WERI-Rb-1 (cell line): ENCODE data around the gene CYB5R4.
A peak's percentile ranks its signal among the peaks of the same experiment; 100 is the strongest.

Source experiments
- DNase-seq: peaks from one replicate; pipeline ENCODE4 v3.0.0-alpha.2; 2020
- H3K27ac ChIP-seq: fragments of 250-450 bp; sonication (Bioruptor Pico); 2 replicates; pipeline ENCODE4 v1.5.1; 2020; ENCODE audit warnings: mild to moderate bottlenecking, moderate library complexity
- H3K27me3 ChIP-seq: fragments of 250-450 bp; sonication (Bioruptor Pico); 2 replicates; pipeline ENCODE4 v1.5.1; 2021; ENCODE audit warnings: mild to moderate bottlenecking, low read depth, moderate library complexity; ENCODE audit not compliant: insufficient read depth, severe bottlenecking
- H3K36me3 ChIP-seq: fragments of 250-450 bp; sonication (Bioruptor Pico); 2 replicates; pipeline ENCODE4 v1.5.1; 2020; ENCODE audit warnings: mild to moderate bottlenecking, moderate library complexity
- H3K4me3 ChIP-seq: 2 replicates; pipeline ENCODE4 v1.5.1; 2011; ENCODE audit warnings: low read depth, mild to moderate bottlenecking, control low read depth, low read length
- H3K9me3 ChIP-seq: fragments of 250-450 bp; sonication (Bioruptor Pico); 2 replicates; pipeline ENCODE4 v1.5.1; 2021; ENCODE audit warnings: mild to moderate bottlenecking, moderate library complexity; ENCODE audit not compliant: severe bottlenecking
- TF ChIP-seq, protein P1 (sequence below): IDR thresholded peaks from 2 replicates; pipeline ENCODE4 v1.5.1; 2011; ENCODE audit warnings: low read depth, mild to moderate bottlenecking, control low read depth, inconsistent platforms, low read length

CYB5R4 gene

DNA sequence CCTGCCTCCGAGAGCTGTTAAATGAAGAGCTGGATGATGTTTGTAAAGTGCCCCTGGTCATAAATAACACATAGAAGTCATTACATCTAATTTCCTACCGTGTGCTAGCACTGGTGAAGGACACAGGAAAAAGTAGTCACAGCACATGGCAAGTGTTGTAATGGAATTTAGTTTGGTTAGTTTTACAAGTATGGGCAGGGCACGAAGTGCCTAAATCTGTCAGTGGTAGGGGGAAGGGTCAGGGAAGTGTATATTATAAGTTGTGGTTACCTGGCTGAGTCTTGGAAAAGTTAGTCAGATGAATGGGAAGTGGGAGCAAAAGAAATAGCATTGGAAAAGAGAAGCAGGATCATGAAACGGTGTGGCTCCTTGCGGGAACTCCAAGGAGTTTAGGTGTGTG, 4.7 kb upstream of the CYB5R4 start:
- Histone ChIP-seq H3K9me3 (no peaks in the 10 kb centered on the region), H3K36me3 (no peaks in the 10 kb centered on the region), H3K27me3 (no peaks in the 10 kb centered on the region), H3K27ac (no peak overlapping the region), H3K4me3 (no peak overlapping the region)
- TF ChIP-seq, protein P1, sequence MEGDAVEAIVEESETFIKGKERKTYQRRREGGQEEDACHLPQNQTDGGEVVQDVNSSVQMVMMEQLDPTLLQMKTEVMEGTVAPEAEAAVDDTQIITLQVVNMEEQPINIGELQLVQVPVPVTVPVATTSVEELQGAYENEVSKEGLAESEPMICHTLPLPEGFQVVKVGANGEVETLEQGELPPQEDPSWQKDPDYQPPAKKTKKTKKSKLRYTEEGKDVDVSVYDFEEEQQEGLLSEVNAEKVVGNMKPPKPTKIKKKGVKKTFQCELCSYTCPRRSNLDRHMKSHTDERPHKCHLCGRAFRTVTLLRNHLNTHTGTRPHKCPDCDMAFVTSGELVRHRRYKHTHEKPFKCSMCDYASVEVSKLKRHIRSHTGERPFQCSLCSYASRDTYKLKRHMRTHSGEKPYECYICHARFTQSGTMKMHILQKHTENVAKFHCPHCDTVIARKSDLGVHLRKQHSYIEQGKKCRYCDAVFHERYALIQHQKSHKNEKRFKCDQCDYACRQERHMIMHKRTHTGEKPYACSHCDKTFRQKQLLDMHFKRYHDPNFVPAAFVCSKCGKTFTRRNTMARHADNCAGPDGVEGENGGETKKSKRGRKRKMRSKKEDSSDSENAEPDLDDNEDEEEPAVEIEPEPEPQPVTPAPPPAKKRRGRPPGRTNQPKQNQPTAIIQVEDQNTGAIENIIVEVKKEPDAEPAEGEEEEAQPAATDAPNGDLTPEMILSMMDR: no peak
- no peak for DNase-seq

DNA sequence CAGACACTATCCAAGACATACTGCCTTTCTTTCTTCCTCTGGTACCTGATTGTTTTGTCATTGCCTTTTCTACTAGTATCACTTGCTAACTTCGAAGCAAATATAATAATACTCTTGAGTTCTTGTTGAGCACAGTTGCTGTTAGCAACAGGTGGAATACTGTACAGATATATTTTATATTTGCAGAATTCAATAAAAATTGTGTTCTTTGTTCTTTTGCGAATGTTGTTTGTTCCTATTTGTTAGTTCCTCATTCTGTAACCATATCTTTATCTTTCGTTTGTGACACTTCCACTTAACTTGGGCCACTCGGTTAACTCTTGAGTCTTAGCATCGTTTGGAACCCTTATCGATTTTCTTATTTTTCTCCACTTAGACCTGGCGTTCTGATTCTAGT, 868 bp downstream of the CYB5R4 start:
- DNase-seq: no peak
- peak overlapping the region; percentile 75 for H3K4me3 ChIP-seq
- H3K27me3 ChIP-seq: no peaks in the 10 kb centered on the region
- no peaks in the 10 kb centered on the region for H3K9me3 ChIP-seq
- TF ChIP-seq, protein P1: no peak
- peaks cover 9% of the 10 kb centered on the region for H3K36me3 ChIP-seq
- H3K27ac ChIP-seq: no peak overlapping the region

DNA sequence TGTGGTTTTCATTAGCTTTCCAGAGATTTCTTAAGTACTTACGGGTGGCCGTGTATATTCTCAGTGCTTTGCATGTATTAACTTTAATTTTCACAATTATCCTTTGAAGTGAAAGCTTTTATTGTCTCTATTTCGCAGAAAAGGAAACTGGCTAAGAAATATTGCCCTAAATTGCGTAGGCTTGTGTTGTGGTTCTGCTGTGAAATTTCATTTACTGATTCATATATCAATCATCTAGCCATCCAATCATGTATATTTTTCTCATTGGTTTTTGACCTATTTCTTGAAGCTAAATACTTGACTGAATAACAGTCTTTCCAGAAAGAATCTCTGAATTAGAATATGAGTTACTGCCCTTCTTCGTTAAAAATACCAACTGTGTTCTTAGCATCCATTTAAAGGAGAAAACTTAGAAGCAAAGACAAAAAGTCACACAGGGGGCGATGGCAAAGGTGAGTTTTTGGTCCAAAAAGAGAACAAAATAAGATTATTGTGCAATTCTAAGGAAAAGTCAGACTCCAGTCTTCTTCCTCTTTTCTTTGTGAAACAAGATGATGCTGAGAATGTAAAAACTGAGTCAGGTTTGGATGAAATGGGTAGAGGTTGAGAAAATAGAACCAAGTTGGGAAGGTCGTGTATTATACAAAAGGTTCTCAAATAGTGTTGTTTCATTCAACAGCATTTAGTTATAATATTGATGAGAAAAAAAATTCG, 1.4 kb downstream of the CYB5R4 start:
- no peaks in the 10 kb centered on the region for H3K27me3 ChIP-seq
- peaks cover 9% of the 10 kb centered on the region for H3K36me3 ChIP-seq
- H3K4me3 ChIP-seq: no peak overlapping the region
- TF ChIP-seq, protein P1: no peak
- no peaks in the 10 kb centered on the region for H3K9me3 ChIP-seq
- no peak for DNase-seq
- no peak overlapping the region for H3K27ac ChIP-seq

DNA sequence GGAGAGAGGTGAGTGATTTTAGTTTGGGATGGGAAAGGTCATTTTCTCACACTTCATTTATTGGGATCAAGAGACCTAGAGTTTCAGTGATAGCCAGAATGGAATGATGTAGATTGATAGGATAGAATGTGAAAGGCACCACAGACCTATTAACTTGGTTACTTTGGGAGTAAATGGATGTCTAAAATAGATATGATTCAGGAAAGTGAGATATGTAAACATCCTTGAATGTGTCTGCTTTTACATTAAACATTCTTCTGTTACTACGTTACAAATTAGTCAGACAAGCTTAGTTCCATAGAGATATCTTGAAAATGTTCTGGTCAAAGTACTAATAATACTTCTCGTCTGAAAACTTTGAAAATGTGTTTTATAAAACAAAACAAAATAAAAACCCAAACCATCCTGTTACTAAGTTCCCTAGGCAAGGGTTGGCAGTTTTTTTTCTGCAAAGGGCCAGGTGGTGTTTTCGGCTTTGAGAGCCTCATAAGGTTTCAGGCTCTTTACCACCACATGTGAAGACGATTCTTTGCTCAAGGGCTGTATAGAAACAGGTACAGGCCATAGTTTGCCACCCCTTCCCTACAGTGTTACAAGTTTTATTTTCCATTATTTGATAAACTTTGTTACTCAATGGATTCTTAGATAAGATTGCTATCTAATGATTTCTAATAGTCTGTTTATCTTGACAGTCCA, 3.4 kb downstream of the CYB5R4 start:
- H3K27ac ChIP-seq: no peak overlapping the region
- H3K36me3 ChIP-seq: peaks cover 24% of the 10 kb centered on the region
- no peak overlapping the region for H3K4me3 ChIP-seq
- TF ChIP-seq, protein P1: no peak
- H3K9me3 ChIP-seq: no peaks in the 10 kb centered on the region
- no peak for DNase-seq
- no peaks in the 10 kb centered on the region for H3K27me3 ChIP-seq

DNA sequence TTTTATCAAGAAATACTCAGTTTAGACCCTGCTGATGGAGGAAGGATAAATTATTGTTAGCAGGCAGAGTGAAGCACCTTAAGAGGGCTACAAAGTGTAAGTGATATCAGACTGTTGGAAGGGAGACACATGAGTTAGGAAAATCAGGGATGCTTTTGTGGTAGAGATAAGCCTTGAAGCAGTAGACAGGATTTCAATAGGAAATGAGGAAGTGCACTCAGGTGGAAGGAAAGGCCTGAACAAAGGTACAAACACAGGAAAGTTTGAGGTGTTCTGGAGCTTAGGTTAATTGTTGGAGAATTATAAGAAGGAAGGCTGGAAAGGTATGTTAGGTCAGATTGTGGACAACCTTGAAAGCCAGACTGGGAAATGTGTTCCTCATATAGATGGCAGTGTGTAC, 7.6 kb downstream of the CYB5R4 start:
- H3K27ac ChIP-seq: no peak overlapping the region
- DNase-seq: no peak
- H3K4me3 ChIP-seq: no peak overlapping the region
- no peaks in the 10 kb centered on the region for H3K9me3 ChIP-seq
- TF ChIP-seq, protein P1: no peak
- peaks cover 30% of the 10 kb centered on the region for H3K36me3 ChIP-seq
- no peaks in the 10 kb centered on the region for H3K27me3 ChIP-seq
